ENCODE data around the gene CBX7.
A peak's percentile ranks its signal among the peaks of the same experiment; 100 is the strongest.

Gene CBX7

GRCh38 chr22:39152511-39153219 lies at the start of gene CBX7:
TSS of gene CBX7 (minus strand) at chr22:39152680. CDS start at chr22:39152444, 236 bp downstream.
- Histone ChIP-seq H3K4me2 (ENCODE audit: low read length) (peak within 1 kb of the TSS; percentile 76), H3K4me3 (ENCODE audit: low read length) (peak within 1 kb of the TSS; percentile 77), H3K4me1 (ENCODE audit: low read length) (peaks cover 36% of the 10 kb centered on the region), H4K20me1 (ENCODE audit: insufficient read depth, low read length) (no peaks in the 10 kb centered on the region), H3K36me3 (replicated peaks; ENCODE audit: low read depth, low read length) (peaks cover 3% of the 10 kb centered on the region), H3K27me3 (ENCODE audit: low read depth, low read length) (peaks cover 20% of the 10 kb centered on the region), H3K9ac (ENCODE audit: low read length) (peak within 1 kb of the TSS; percentile 63), H3K27ac (ENCODE audit: low read length) (no peak within 1 kb of the TSS), H3K9me3 (ENCODE audit: insufficient read depth, low read length) (no peaks in the 10 kb centered on the region), H3K79me2 (ENCODE audit: low read length) (no peaks in the 10 kb centered on the region), H2AFZ (ENCODE audit: low read depth, low read length) (peak within 1 kb of the TSS; percentile 62; the same call in 1 of the 2 replicates)
- TF ChIP-seq CTCF (IDR thresholded peaks at IDR 0.05; ENCODE audit: low read depth, low read length): no peak
- TF ChIP-seq EZH2phosphoT487 (IDR thresholded peaks at IDR 0.05; ENCODE audit: low read depth): no peak

GRCh38 chr22:39197578-39197977 lies 45.1 kb upstream of the CBX7 start:
- H3K4me1 ChIP-seq (ENCODE audit: low read length): no peaks in the 10 kb centered on the region
- no peak overlapping the region for H3K4me3 ChIP-seq (ENCODE audit: low read length)
- no peaks in the 10 kb centered on the region for H4K20me1 ChIP-seq (ENCODE audit: insufficient read depth, low read length)
- H3K79me2 ChIP-seq (ENCODE audit: low read length): no peaks in the 10 kb centered on the region
- H3K9ac ChIP-seq (ENCODE audit: low read length): no peak overlapping the region
- H3K4me2 ChIP-seq (ENCODE audit: low read length): no peak overlapping the region
- H3K27me3 ChIP-seq (ENCODE audit: low read depth, low read length): 0 out of 2 replicates have a peak, but pooled peaks cover 6% of the 10 kb centered on the region
- H3K27ac ChIP-seq (ENCODE audit: low read length): no peak overlapping the region
- H3K36me3 ChIP-seq (replicated peaks; ENCODE audit: low read depth, low read length): no peaks in the 10 kb centered on the region
- peaks cover 6% of the 10 kb centered on the region; the same call in 1 of the 2 replicates for H3K9me3 ChIP-seq (ENCODE audit: insufficient read depth, low read length)
- no peak overlapping the region for H2AFZ ChIP-seq (ENCODE audit: low read depth, low read length)
- TF ChIP-seq CTCF (IDR thresholded peaks at IDR 0.05; ENCODE audit: low read depth, low read length) (no peak), EZH2phosphoT487 (IDR thresholded peaks at IDR 0.05; ENCODE audit: low read depth) (no peak)

GRCh38 chr22:39194098-39194497 lies 41.6 kb upstream of the CBX7 start:
- Histone ChIP-seq H3K4me3 (ENCODE audit: low read length) (no peak overlapping the region), H3K4me1 (ENCODE audit: low read length) (no peaks in the 10 kb centered on the region), H4K20me1 (ENCODE audit: insufficient read depth, low read length) (no peaks in the 10 kb centered on the region), H3K36me3 (replicated peaks; ENCODE audit: low read depth, low read length) (no peaks in the 10 kb centered on the region), H3K9ac (ENCODE audit: low read length) (no peak overlapping the region), H3K79me2 (ENCODE audit: low read length) (no peaks in the 10 kb centered on the region), H3K27ac (ENCODE audit: low read length) (no peak overlapping the region), H3K4me2 (ENCODE audit: low read length) (no peak overlapping the region), H2AFZ (ENCODE audit: low read depth, low read length) (no peak overlapping the region), H3K9me3 (ENCODE audit: insufficient read depth, low read length) (peaks cover 6% of the 10 kb centered on the region; the same call in 1 of the 2 replicates), H3K27me3 (ENCODE audit: low read depth, low read length) (peaks cover 11% of the 10 kb centered on the region; the same call in 1 of the 2 replicates)
- TF ChIP-seq CTCF (IDR thresholded peaks at IDR 0.05; ENCODE audit: low read depth, low read length) (no peak), EZH2phosphoT487 (IDR thresholded peaks at IDR 0.05; ENCODE audit: low read depth) (no peak)

DNA sequence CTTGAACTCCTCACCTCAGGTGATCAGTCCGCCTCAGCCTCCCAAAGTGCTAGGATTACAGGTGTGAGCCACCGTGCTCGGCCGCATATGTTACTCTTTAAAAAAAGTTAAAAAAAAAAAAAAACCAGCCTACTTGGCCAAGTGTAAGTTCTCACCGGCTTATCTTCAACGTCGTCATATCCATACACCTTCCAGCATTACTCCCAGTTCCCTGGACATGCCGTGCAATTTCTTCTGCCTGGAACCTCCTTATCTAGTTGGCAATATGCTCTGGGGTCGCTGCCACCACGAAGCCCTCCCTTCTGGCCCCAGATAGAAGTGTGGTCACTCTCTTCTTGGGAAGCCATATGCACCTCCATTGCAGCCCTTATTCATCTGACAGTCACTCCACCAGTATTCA lies 36.3 kb upstream of the CBX7 start:
- TF ChIP-seq CTCF (IDR thresholded peaks at IDR 0.05; ENCODE audit: low read depth, low read length) (no peak), EZH2phosphoT487 (IDR thresholded peaks at IDR 0.05; ENCODE audit: low read depth) (no peak)
- Histone ChIP-seq H3K27me3 (ENCODE audit: low read depth, low read length) (peaks cover 11% of the 10 kb centered on the region; the same call in 1 of the 2 replicates), H3K4me2 (ENCODE audit: low read length) (no peak overlapping the region), H4K20me1 (ENCODE audit: insufficient read depth, low read length) (no peaks in the 10 kb centered on the region), H3K9ac (ENCODE audit: low read length) (no peak overlapping the region), H3K4me1 (ENCODE audit: low read length) (no peaks in the 10 kb centered on the region), H3K27ac (ENCODE audit: low read length) (no peak overlapping the region), H3K79me2 (ENCODE audit: low read length) (no peaks in the 10 kb centered on the region), H3K4me3 (ENCODE audit: low read length) (no peak overlapping the region), H3K9me3 (ENCODE audit: insufficient read depth, low read length) (no peaks in the 10 kb centered on the region), H3K36me3 (replicated peaks; ENCODE audit: low read depth, low read length) (no peaks in the 10 kb centered on the region), H2AFZ (ENCODE audit: low read depth, low read length) (no peak overlapping the region)

Measured in OCI-LY3 (cell line).